Hepatic stellate cell (primary cell): ENCODE measurements around the gene A2M.

ENCODE experiments used
- DNase-seq: peaks from one replicate; pipeline ENCODE4 v3.0.0; 2011; ENCODE audit warnings: low spot score

The A2M gene

GRCh38 chr12:9039397-9039977 lies 76.2 kb downstream of the A2M start:
- DNase-seq, result peak; percentile 66

- no peak for DNase-seq
These were observed 78.3 kb downstream of the A2M start for GRCh38 chr12:9037431-9037830.

- DNase-seq, result no peak
These were observed 79.5 kb downstream of the A2M start for GRCh38 chr12:9036227-9036626.

- no peak for DNase-seq
These were observed 81.6 kb downstream of the A2M start for GRCh38 chr12:9034095-9034494.

- no peak for DNase-seq
These were observed 82.3 kb downstream of the A2M start for GRCh38 chr12:9033265-9033887.

GRCh38 chr12:9032202-9032964 lies 83.3 kb downstream of the A2M start:
- DNase-seq, result no peak

- DNase-seq, result no peak
These were observed 84.9 kb downstream of the A2M start for GRCh38 chr12:9030776-9031175.

- no peak for DNase-seq
These were observed 88.3 kb downstream of the A2M start for GRCh38 chr12:9027161-9028059.

GRCh38 chr12:9024512-9024911 lies 91.2 kb downstream of the A2M start:
- no peak for DNase-seq

GRCh38 chr12:9022592-9022991 lies 93.1 kb downstream of the A2M start:
- DNase-seq, result no peak
